ENCODE measurements around the gene PDGFA. TPM values are rescaled to one million over a fixed set of nuclear protein-coding genes. Genes with fewer than 3 reads are reported as not detected.

Gene PDGFA
- total and polyA plus RNA-seq, 2 donors from 2014 or later, result 14.1 to 53.0 TPM

DNA sequence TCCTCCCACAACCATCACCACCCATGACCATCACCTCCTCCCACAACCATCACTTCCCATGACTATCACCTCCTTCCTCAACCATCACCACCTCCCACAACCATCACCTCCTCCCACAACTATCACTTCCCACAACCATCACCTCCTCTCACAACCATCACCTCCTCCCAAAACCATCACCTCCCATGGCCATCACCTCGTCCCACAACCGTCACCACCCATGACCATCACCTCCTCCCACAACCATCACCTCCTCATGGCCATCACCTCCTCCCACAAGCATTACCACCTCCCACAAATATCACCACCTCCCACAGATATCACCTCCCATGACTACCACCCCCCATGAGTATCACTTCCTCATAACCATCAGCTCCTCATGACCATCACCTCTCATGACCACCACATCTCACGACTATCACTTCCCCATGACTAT is 52.2 kb downstream of the PDGFA start:
- DNase-seq, result peak in 2 of 5 donors; percentile 37 to 41
- no peak for FAIRE-seq
- no peaks in the 10 kb centered on the region for H3K9me3 ChIP-seq (ENCODE audit: control insufficient read depth in 2 of 3, insufficient read depth in 1 of 3, low read length in 3 of 3)
- peaks cover 0 to 16% (median 0%) of the 10 kb centered on the region in 3 donors for H3K4me1 ChIP-seq (ENCODE audit: control insufficient read depth in 2 of 3, insufficient read depth in 2 of 3, low read depth in 1 of 3, low read length in 3 of 3)
- H3K9ac ChIP-seq (ENCODE audit: low read length in 3 of 3), result no peak overlapping the region
- TF ChIP-seq, protein P1, sequence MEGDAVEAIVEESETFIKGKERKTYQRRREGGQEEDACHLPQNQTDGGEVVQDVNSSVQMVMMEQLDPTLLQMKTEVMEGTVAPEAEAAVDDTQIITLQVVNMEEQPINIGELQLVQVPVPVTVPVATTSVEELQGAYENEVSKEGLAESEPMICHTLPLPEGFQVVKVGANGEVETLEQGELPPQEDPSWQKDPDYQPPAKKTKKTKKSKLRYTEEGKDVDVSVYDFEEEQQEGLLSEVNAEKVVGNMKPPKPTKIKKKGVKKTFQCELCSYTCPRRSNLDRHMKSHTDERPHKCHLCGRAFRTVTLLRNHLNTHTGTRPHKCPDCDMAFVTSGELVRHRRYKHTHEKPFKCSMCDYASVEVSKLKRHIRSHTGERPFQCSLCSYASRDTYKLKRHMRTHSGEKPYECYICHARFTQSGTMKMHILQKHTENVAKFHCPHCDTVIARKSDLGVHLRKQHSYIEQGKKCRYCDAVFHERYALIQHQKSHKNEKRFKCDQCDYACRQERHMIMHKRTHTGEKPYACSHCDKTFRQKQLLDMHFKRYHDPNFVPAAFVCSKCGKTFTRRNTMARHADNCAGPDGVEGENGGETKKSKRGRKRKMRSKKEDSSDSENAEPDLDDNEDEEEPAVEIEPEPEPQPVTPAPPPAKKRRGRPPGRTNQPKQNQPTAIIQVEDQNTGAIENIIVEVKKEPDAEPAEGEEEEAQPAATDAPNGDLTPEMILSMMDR (IDR thresholded peaks at IDR 0.05; ENCODE audit: borderline replicate concordance, extremely low read depth, insufficient read depth), result no peak
- H3K36me3 ChIP-seq (ENCODE audit: control insufficient read depth in 2 of 3, insufficient read depth in 3 of 3, low read length in 3 of 3), result no peaks in the 10 kb centered on the region
- no peak overlapping the region for H3K27ac ChIP-seq (ENCODE audit: low read depth in 2 of 2, low read length in 2 of 2)
- no peaks in the 10 kb centered on the region for H3K27me3 ChIP-seq (ENCODE audit: control insufficient read depth, insufficient read depth, low read length)
- H3K4me3 ChIP-seq (ENCODE audit: low read length in 3 of 3), result no peak overlapping the region
- intact Hi-C loops (cut with DNase I), result no loop called here

DNA sequence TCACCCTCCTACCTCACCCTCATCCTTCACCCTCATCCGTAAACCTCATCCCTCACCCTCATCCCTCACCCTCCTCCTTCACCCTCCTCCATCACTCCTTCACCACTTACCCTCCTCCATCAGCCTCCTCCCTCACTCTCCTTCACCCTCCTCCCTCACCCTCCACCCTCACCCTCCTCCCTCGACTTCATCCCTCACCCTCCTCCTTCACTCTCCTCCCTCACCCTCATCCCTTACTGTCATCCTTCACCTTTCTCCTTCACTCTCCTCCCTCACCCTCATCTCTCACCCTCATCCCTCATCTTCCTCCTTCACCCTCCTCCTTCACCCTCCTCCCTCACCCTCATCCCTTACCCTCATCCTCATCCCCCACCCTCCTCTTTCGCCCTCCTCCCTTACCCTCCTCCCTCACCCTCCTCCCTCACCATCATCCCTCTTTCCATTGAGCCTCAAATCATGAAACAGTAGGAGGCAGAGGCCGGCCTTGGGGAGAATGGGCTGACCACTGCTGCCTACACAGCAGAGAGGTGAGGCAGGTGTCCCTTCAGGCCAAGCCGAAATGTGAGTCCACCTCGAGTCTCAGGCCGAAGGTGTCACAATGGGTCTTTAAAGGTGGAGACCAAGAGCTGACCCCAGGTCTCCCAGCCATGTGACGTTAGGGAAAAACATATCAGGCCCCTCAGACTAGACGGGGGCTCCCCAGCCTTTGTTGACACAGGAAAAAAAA is 53.0 kb downstream of the PDGFA start:
- TF ChIP-seq, protein P1 (IDR thresholded peaks at IDR 0.05; ENCODE audit: borderline replicate concordance, extremely low read depth, insufficient read depth), result no peak
- Histone ChIP-seq H3K36me3 (ENCODE audit: control insufficient read depth in 2 of 3, insufficient read depth in 3 of 3, low read length in 3 of 3) (no peaks in the 10 kb centered on the region), H3K4me1 (ENCODE audit: control insufficient read depth in 2 of 3, insufficient read depth in 2 of 3, low read depth in 1 of 3, low read length in 3 of 3) (peaks cover 0 to 15% (median 0%) of the 10 kb centered on the region in 3 donors), H3K27me3 (ENCODE audit: control insufficient read depth, insufficient read depth, low read length) (no peaks in the 10 kb centered on the region), H3K9ac (ENCODE audit: low read length in 3 of 3) (no peak overlapping the region), H3K4me3 (ENCODE audit: low read length in 3 of 3) (no peak overlapping the region), H3K9me3 (ENCODE audit: control insufficient read depth in 2 of 3, insufficient read depth in 1 of 3, low read length in 3 of 3) (no peaks in the 10 kb centered on the region), H3K27ac (ENCODE audit: low read depth in 2 of 2, low read length in 2 of 2) (no peak overlapping the region)
- intact Hi-C loops (cut with DNase I), result no loop called here
- FAIRE-seq (no peak), DNase-seq (peak in 2 of 5 donors; percentile 38 to 49)

DNA sequence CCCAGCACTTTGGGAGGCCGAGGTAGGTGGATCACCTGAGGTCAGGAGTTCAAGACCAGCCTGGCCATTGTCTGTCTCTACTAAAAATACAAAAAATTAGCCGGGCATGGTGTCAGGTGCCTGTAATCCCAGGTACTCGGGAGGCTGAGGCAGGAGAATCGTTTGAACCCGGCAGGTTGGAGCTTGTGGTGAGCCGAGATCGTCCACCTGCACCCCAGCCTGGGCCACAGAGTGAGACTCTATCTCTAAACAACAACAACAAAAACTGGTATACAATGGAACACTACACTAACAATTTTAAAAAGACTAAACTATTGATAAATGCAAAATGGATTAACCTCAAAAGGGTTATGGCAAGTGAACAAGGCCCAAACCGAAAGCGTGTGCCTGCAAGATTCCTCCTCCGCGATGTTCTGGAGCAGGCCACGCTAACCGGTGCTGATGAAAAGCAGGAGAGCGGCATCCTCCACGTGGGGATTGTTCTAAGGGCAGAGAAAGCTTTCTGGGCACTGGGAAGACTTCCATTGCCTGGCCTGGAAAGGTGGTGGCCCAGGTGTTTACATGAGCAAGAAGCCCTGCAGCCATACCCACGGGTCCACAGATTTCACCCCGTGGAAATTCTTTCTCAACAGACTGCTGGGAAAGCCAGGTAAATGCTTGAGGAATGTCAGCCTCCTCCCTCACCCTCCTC is 53.8 kb downstream of the PDGFA start:
- no peaks in the 10 kb centered on the region for H3K9me3 ChIP-seq (ENCODE audit: control insufficient read depth in 2 of 3, insufficient read depth in 1 of 3, low read length in 3 of 3)
- no peak overlapping the region for H3K4me3 ChIP-seq (ENCODE audit: low read length in 3 of 3)
- H3K9ac ChIP-seq (ENCODE audit: low read length in 3 of 3), result no peak overlapping the region
- DNase-seq (peak in 2 of 5 donors; percentile 32 to 38), FAIRE-seq (no peak)
- intact Hi-C loops (cut with DNase I), result no loop called here
- no peak overlapping the region for H3K27ac ChIP-seq (ENCODE audit: low read depth in 2 of 2, low read length in 2 of 2)
- H3K4me1 ChIP-seq (ENCODE audit: control insufficient read depth in 2 of 3, insufficient read depth in 2 of 3, low read depth in 1 of 3, low read length in 3 of 3), result peaks cover 0 to 14% (median 0%) of the 10 kb centered on the region in 3 donors
- H3K36me3 ChIP-seq (ENCODE audit: control insufficient read depth in 2 of 3, insufficient read depth in 3 of 3, low read length in 3 of 3), result no peaks in the 10 kb centered on the region
- TF ChIP-seq, protein P1 (IDR thresholded peaks at IDR 0.05; ENCODE audit: borderline replicate concordance, extremely low read depth, insufficient read depth), result no peak
- no peaks in the 10 kb centered on the region for H3K27me3 ChIP-seq (ENCODE audit: control insufficient read depth, insufficient read depth, low read length)
